K562 (cell line): ENCODE data around the gene DDAH1. TPM values are rescaled to one million over a fixed set of nuclear protein-coding genes. Genes with fewer than 3 reads are reported as not detected.
"Not testable (repeated sequence)": the region's sequence is repeated elsewhere in the genome, so short reads cannot be mapped to it uniquely, and the experiment has no call there.

ENCODE experiments used
- ATAC-seq: fragments of 200-7000 bp; cut with Tn5 transposase; 3 replicates; pipeline ENCODE4 v1.9.1; 2020; ENCODE audit warnings: moderate library complexity
- BruUV-seq: library from RNA; stranded (reverse); fragments of 400-500 nt; replicated peaks from 2 replicates; lab custom pipeline; 2021; lab: Mats Ljungman, UMichigan
- CTCF ChIA-PET: fragments of 300-600 bp; formaldehyde crosslinking; extraction: SDS; loops from one replicate; lab custom pipeline; 2021; ENCODE audit warnings: low intra/inter-chr PET ratio; lab: Yijun Ruan, JAX
- POLR2A ChIA-PET: fragments of 300-600, 350-650 bp; sonication (Branson Sonifier 250); formaldehyde crosslinking; extraction: SDS; loops from one replicate; lab custom pipeline; 2021; ENCODE audit warnings: antibody characterized with exemption, inconsistent platforms; lab: Yijun Ruan, JAX
- DNase-seq, 4 experiments: peaks; one replicate each; pipeline versions ENCODE4 v3.0.0 to v3.0.0-alpha.2; 2011 to 2018; ENCODE audit warnings: low spot score in 3 of 4, mixed read lengths in 3 of 4; ENCODE audit errors: extremely low read depth in 1 of 4
- FAIRE-seq: peaks from 2 replicates; lab custom pipeline; 2011; peaks lifted over from hg19 to GRCh38; lab: Jason Lieb, UNC
- H2AFZ ChIP-seq: 2 replicates; pipeline ENCODE4 v1.6.0; 2011; ENCODE audit warnings: low read depth, low read length, control low read depth, inconsistent platforms
- H3K27ac ChIP-seq: fragments of 200-600 bp; 3 replicates; pipeline ENCODE4 v1.8.0; 2011; ENCODE audit warnings: low read depth, mild to moderate bottlenecking, control low read depth, inconsistent platforms, low read length, moderate library complexity, mixed read lengths; ENCODE audit errors: extremely low read depth
- H3K27me3 ChIP-seq, 2 experiments: fragments of 300-600 bp in 1 of 2; 2 replicates in 1 of 2; 3 replicates in 1 of 2; pipeline versions ENCODE4 v1.6.0 to v1.8.0; 2011; ENCODE audit warnings: inconsistent platforms in 2 of 2, low read length in 2 of 2, mild to moderate bottlenecking in 1 of 2, mixed read lengths in 1 of 2, moderate library complexity in 1 of 2; ENCODE audit not compliant: control insufficient read depth in 2 of 2, insufficient read depth in 2 of 2
- H3K36me3 ChIP-seq: fragments of 300-600 bp; 3 replicates; pipeline ENCODE4 v1.8.0; 2011; ENCODE audit warnings: mild to moderate bottlenecking, low read length, inconsistent platforms; ENCODE audit not compliant: control insufficient read depth, insufficient read depth
- H3K4me1 ChIP-seq, 2 experiments: fragments of 200-600 bp in 1 of 2; replicated peaks in 1 of 2; 2 replicates in 1 of 2; 3 replicates in 1 of 2; pipeline versions ENCODE4 v1.5.1 to v1.8.0; 2011; ENCODE audit warnings: inconsistent platforms in 2 of 2, low read length in 2 of 2, mild to moderate bottlenecking in 1 of 2, mixed read lengths in 1 of 2, moderate library complexity in 1 of 2; ENCODE audit not compliant: control insufficient read depth in 2 of 2, insufficient read depth in 2 of 2
- H3K4me2 ChIP-seq: 2 replicates; pipeline ENCODE4 v1.6.1; 2011; ENCODE audit warnings: low read length, control low read depth, inconsistent platforms, mixed read lengths; ENCODE audit not compliant: insufficient read depth
- H3K4me3 ChIP-seq: fragments of 200-600 bp; sonication (generic), shearing (Covaris generic); 2 replicates; pipeline ENCODE4 v1.5.1; 2016; ENCODE audit warnings: control low read depth, inconsistent platforms
- H3K79me2 ChIP-seq: fragments of 200-600 bp; 3 replicates; pipeline ENCODE4 v1.8.0; 2011; ENCODE audit warnings: low read length, inconsistent platforms; ENCODE audit not compliant: control insufficient read depth, insufficient read depth
- H3K9ac ChIP-seq, 2 experiments: 2 replicates each; pipeline versions ENCODE4 v1.6.0 to v1.6.1; 2011; ENCODE audit warnings: low read depth in 2 of 2, low read length in 2 of 2, control low read depth in 1 of 2, inconsistent platforms in 1 of 2, mild to moderate bottlenecking in 1 of 2, mixed read lengths in 1 of 2; ENCODE audit not compliant: insufficient read depth in 1 of 2
- H3K9me1 ChIP-seq: one replicate; pipeline ENCODE4 v1.6.0; 2011; ENCODE audit warnings: inconsistent platforms, mild to moderate bottlenecking, low read length, moderate library complexity; ENCODE audit not compliant: control insufficient read depth, insufficient read depth
- H3K9me3 ChIP-seq: replicated peaks from 2 replicates; pipeline ENCODE4 v1.5.1; 2011; ENCODE audit warnings: low read depth, low read length, inconsistent platforms; ENCODE audit not compliant: control insufficient read depth, insufficient read depth
- H4K20me1 ChIP-seq: replicated peaks from 2 replicates; pipeline ENCODE4 v1.6.1; 2011; ENCODE audit warnings: low read length, inconsistent platforms, mixed read lengths; ENCODE audit not compliant: control insufficient read depth, insufficient read depth
- MGA ChIP-seq: fragments of 450-650 bp; IDR thresholded peaks from 2 replicates; pipeline ENCODE4 v1.6.1; 2016; ENCODE audit warnings: mild to moderate bottlenecking, moderate library complexity
- ZBTB1 ChIP-seq: sonication (generic); formaldehyde crosslinking; IDR thresholded peaks from 2 replicates; pipeline ENCODE4 v1.8.1; 2023; ENCODE audit warnings: missing genetic modification reagents, low read depth, mild to moderate bottlenecking, borderline replicate concordance
- WGBS: fragments of 100-300 bp; shearing (Covaris generic); methylation state at CpG from one replicate; pipeline ENCODE4 v1.1.6; 2016; ENCODE audit warnings: low coverage, mixed read lengths; ENCODE audit not compliant: insufficient coverage; ENCODE audit errors: missing lambda C conversion rate; 5-methylcytosine and 5-hydroxymethylcytosine counted together
- in situ Hi-C: fragments of 300-500 bp; cut with MboI; formaldehyde crosslinking; loops from 4 replicates; pipeline ENCODE4 v1.15.0; 2018; ENCODE audit warnings: inconsistent platforms, mixed read lengths
- intact Hi-C: fragments of 100-400 bp; cut with micrococcal nuclease; formaldehyde crosslinking; loops from 2 replicates; pipeline ENCODE4 v1.14.2; 2022
- polyA plus RNA-seq, 8 experiments: library from polyadenylated mRNA; depleted of rRNA in 4 of 8; stranded (reverse) in 5 of 8; unstranded in 3 of 8; fragments of >200 nt; fragmentation: Nextera tagmentation in 2 of 8; fragmentation: Illumina TruSeq in 1 of 8; extraction: Ambion mirVana in 2 of 8; extraction: Trizol in 1 of 8; gene quantifications; 2 replicates each; pipeline versions ENCODE4 v1.2.1 to v1.2.3, GENCODE V29; 2011 to 2014; ENCODE audit warnings: inconsistent platforms in 1 of 8, missing spikeins in 1 of 8
- total RNA-seq, 7 experiments: library from RNA; depleted of rRNA in 6 of 7; stranded (reverse); fragments of >200 nt in 6 of 7; fragmentation: Illumina TruSeq in 2 of 7; extraction: Trizol in 2 of 7; gene quantifications; 2 replicates each; pipeline versions ENCODE4 v1.2.1 to v1.2.3, GENCODE V29; 2011 to 2021; ENCODE audit warnings: low replicate concordance in 1 of 7

Gene DDAH1
- total and polyA plus RNA-seq, 9 of the 15 experiments (the other 6 are each of a cell fraction or from before 2014, with no cell fraction given): 0.04 to 0.24 (median 0.10) TPM

GRCh38 chr1:85347908-85348307 is 117.1 kb downstream of the DDAH1 start (continued):
- TF ChIP-seq MGA: no peak
- TF ChIP-seq ZBTB1 (CRISPR knock-in tag): no peak

GRCh38 chr1:85347275-85347674 is 117.7 kb downstream of the DDAH1 start:
- DNase-seq, POLR2A ChIA-PET, in situ Hi-C loops: not testable (repeated sequence)

More at GRCh38 chr1:85347275-85347674, 117.7 kb downstream of the DDAH1 start:
- H3K9ac ChIP-seq, H3K27me3 ChIP-seq, H2AFZ ChIP-seq, FAIRE-seq, H3K79me2 ChIP-seq, H3K4me2 ChIP-seq, H3K9me1 ChIP-seq, H4K20me1 ChIP-seq, H3K9me3 ChIP-seq, H3K36me3 ChIP-seq, ATAC-seq, BruUV-seq, H3K4me1 ChIP-seq, CTCF ChIA-PET, H3K27ac ChIP-seq, H3K4me3 ChIP-seq: not testable (repeated sequence)
- intact Hi-C loops: loop anchor here (10.0 kb wide), 1 partner anchor 238 kb away; the partner anchor contains the start of gene CCN1
- WGBS: 0% methylated on average over 2 of the region's 4 CpGs
